Cardiac atrium fibroblast (primary cell): Measurements from ENCODE around the gene RPL27A. TPM values are rescaled to one million over a fixed set of nuclear protein-coding genes. Genes with fewer than 3 reads are reported as not detected.

Experiments
- total RNA-seq: library from RNA; depleted of rRNA; stranded (reverse); fragments of >200 nt; gene quantifications from 2 replicates; pipeline ENCODE4 v1.2.3, GENCODE V29; 2015

Gene RPL27A
- total RNA-seq: 1,029 and 1,253 TPM in 2 replicates

GRCh38 chr11:8682303-8683114, at the start of gene RPL27A, which contains the start of gene TRIM66:
TSS of gene RPL27A (plus strand) at chr11:8682792. CDS start at chr11:8682814, 22 bp downstream.
TSS of gene TRIM66 (minus strand) at chr11:8682665. CDS start at chr11:8672274, 10,391 bp downstream.

Other genes starting within 250 kb of the RPL27A start
- gene STK33, start 88.6 kb upstream of the RPL27A start, total RNA-seq: 2.7 TPM in 1 of 2 replicates, not detected in the other
- gene TRIM66, start 127 bp upstream of the RPL27A start, total RNA-seq: 0.54 and 1.8 TPM in 2 replicates
- 18.4 and 28.2 TPM in 2 replicates for gene AKIP1, start 228.4 kb downstream of the RPL27A start, total RNA-seq